Measurements from ENCODE around the gene PCSK5.
"Not testable (repeated sequence)": the region's sequence is repeated elsewhere in the genome, so short reads cannot be mapped to it uniquely, and the experiment has no call there.

Gene PCSK5

GRCh38 chr9:76330034-76330433 is 439.6 kb downstream of the PCSK5 start:
- no peak for DNase-seq

- no peak for DNase-seq
Measured at GRCh38 chr9:76333388-76333787, 442.9 kb downstream of the PCSK5 start.

GRCh38 chr9:76333964-76334363 is 443.5 kb downstream of the PCSK5 start:
- no peak for DNase-seq

- DNase-seq, result no peak
Measured at GRCh38 chr9:76336027-76336426, 445.6 kb downstream of the PCSK5 start.

- no peak for DNase-seq
Measured at GRCh38 chr9:76338418-76338817, 447.9 kb downstream of the PCSK5 start.

- DNase-seq, result no peak
Measured at GRCh38 chr9:76341616-76342015, 451.1 kb downstream of the PCSK5 start.

- DNase-seq, result no peak
Measured at GRCh38 chr9:76342201-76342600, 451.7 kb downstream of the PCSK5 start.

GRCh38 chr9:76342858-76343257 is 452.4 kb downstream of the PCSK5 start:
- no peak for DNase-seq

GRCh38 chr9:76349865-76350264 is 459.4 kb downstream of the PCSK5 start:
- DNase-seq, result no peak

GRCh38 chr9:76351006-76351405 is 460.5 kb downstream of the PCSK5 start:
- no peak for DNase-seq

GRCh38 chr9:76352026-76352620 is 461.6 kb downstream of the PCSK5 start:
- no peak for DNase-seq

- DNase-seq, result no peak
Measured at GRCh38 chr9:76353280-76353679, 462.8 kb downstream of the PCSK5 start.

- no peak for DNase-seq
Measured at GRCh38 chr9:76354221-76354620, 463.7 kb downstream of the PCSK5 start.

GRCh38 chr9:76355886-76356285 is 465.4 kb downstream of the PCSK5 start:
- DNase-seq, result no peak

- DNase-seq, result no peak
Measured at GRCh38 chr9:76357555-76357954, 467.1 kb downstream of the PCSK5 start.

- DNase-seq, result no peak
Measured at GRCh38 chr9:76358628-76359280, 468.3 kb downstream of the PCSK5 start.

- DNase-seq, result no peak
Measured at GRCh38 chr9:76359365-76359764, 468.9 kb downstream of the PCSK5 start.

- DNase-seq, result no peak
Measured at GRCh38 chr9:76359766-76360165, 469.3 kb downstream of the PCSK5 start.

GRCh38 chr9:76362332-76363031 is 472.0 kb downstream of the PCSK5 start:
- not testable (repeated sequence) for DNase-seq

GRCh38 chr9:76363032-76363395 is 472.5 kb downstream of the PCSK5 start:
- DNase-seq, result no peak

GRCh38 chr9:76365028-76365427 is 474.6 kb downstream of the PCSK5 start:
- DNase-seq, result no peak

- peak in 1 of 2 experiments; percentile 6 for DNase-seq
Measured at GRCh38 chr9:76366275-76366674, 475.8 kb downstream of the PCSK5 start.

GRCh38 chr9:76369583-76369982 is 479.1 kb downstream of the PCSK5 start:
- peak; percentile 72 to 79 for DNase-seq

- no peak for DNase-seq
Measured at GRCh38 chr9:76370396-76371023, 480.0 kb downstream of the PCSK5 start.

Data from NCI-H1930 (cell line).